T-helper 9 cell (primary cell): ENCODE data around the gene DRAM2.
"Not testable (repeated sequence)": the region's sequence is repeated elsewhere in the genome, so short reads cannot be mapped to it uniquely, and the experiment has no call there.

ENCODE experiments used
- DNase-seq: peaks from one replicate; pipeline ENCODE4 v3.0.0-alpha.2; 2020

Gene DRAM2

GRCh38 chr1:111079329-111079728, 60.6 kb downstream of the DRAM2 start:
- not testable (repeated sequence) for DNase-seq

DNA sequence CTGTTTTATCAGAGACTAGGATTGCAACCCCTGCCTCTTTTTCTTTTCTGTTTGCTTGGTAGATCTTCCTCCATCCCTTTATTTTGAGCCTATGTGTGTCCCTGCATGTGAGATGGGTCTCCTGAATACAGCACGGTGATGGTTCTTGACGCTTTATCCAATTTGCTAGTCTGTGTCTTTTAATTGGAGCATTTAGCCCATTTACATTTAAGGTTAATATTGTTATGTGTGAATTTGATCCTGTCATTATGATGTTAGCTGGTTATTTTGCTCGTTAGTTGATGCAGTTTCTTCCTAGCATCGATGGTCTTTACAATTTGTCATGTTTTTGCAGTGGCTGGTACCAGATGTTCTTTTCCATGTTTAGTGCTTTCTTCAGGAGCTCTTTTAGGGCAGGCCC, 62.6 kb downstream of the DRAM2 start:
- DNase-seq: not testable (repeated sequence)
